ENCODE data around the gene AQP5.

- no peak for TF ChIP-seq EP300 (IDR thresholded peaks at IDR 0.05)
- no peak for TF ChIP-seq CTCF (IDR thresholded peaks at IDR 0.05)
- no peak for TF ChIP-seq POLR2A (IDR thresholded peaks at IDR 0.05)
- TF ChIP-seq POLR2AphosphoS5 (IDR thresholded peaks at IDR 0.05), result no peak
Observed at GRCh38 chr12:49952391-49953055, 9.1 kb upstream of the AQP5 start.
